ENCODE measurements around the gene NEGR1. TPM values are rescaled to one million over a fixed set of nuclear protein-coding genes. Genes with fewer than 3 reads are reported as not detected.

The NEGR1 gene
- total RNA-seq, 1 donor = 20.7 TPM

DNA sequence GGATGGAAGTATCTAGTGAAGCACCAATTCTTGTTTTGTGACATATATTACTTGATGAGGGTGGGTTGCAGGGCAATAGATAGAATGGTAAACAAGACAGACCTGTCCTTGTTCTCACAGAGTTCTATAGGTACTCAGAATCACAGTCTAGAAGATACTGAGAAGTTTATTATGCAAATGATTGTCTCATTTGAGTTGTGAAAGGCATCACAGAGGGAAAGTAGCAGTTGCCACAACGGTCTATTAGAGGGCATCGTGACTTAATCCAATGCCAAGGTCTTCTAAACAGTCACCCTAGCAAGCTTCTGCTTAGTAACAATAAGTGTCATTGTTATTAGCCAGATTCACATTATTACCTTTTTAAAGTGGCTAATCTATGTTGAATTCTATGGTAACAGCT is 626.7 kb downstream of the NEGR1 start:
- no peak for DNase-seq (ENCODE audit: low read depth)
- TF ChIP-seq, protein P1, sequence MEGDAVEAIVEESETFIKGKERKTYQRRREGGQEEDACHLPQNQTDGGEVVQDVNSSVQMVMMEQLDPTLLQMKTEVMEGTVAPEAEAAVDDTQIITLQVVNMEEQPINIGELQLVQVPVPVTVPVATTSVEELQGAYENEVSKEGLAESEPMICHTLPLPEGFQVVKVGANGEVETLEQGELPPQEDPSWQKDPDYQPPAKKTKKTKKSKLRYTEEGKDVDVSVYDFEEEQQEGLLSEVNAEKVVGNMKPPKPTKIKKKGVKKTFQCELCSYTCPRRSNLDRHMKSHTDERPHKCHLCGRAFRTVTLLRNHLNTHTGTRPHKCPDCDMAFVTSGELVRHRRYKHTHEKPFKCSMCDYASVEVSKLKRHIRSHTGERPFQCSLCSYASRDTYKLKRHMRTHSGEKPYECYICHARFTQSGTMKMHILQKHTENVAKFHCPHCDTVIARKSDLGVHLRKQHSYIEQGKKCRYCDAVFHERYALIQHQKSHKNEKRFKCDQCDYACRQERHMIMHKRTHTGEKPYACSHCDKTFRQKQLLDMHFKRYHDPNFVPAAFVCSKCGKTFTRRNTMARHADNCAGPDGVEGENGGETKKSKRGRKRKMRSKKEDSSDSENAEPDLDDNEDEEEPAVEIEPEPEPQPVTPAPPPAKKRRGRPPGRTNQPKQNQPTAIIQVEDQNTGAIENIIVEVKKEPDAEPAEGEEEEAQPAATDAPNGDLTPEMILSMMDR (IDR thresholded peaks at IDR 0.05; ENCODE audit: insufficient read depth, low read length) = no peak

DNA sequence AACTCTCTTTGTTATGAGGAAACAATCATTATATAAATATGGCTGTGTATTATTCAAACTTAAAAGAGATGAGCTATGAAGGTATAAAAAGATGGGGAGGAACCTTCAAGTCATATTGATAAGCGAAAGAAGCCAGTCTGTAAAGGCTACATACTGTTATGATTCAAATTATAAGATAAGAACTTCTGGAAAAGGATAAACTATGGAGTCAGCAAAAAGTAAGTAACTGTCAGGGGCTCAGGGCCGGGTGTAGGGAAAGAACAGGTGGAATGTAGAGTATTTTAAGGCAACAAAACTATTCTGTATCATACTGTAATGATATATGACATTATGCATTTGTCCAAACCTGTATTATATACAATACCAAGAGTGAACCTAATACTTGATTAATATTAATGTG is 628.4 kb downstream of the NEGR1 start:
- TF ChIP-seq, protein P1 (IDR thresholded peaks at IDR 0.05; ENCODE audit: insufficient read depth, low read length) = no peak
- DNase-seq (ENCODE audit: low read depth) = no peak
- H3K4me3 ChIP-seq (ENCODE audit: low read depth, low read length) = no peak overlapping the region

More for the DNA sequence above, 626.7 kb downstream of the NEGR1 start:
- H3K4me3 ChIP-seq (ENCODE audit: low read depth, low read length) = no peak overlapping the region

DNA sequence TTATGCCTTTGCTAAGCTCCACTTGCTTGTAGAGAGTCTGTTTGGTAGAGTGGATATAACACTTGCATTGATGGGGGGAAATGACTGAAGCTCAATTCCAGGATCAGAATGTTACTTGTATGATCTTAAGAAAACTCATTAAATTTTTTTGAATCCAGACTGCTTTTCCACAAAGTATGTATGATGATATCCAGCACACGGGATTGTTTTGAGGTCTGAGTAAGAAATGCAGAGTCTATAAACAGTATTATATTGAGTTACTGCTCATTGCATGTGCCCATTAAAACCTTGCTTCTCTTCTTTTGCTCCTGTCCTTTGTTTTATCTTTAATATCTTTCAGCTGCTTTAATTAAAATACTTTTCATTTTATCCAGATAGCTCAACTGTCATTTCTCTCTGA is 631.1 kb downstream of the NEGR1 start:
- TF ChIP-seq, protein P1 (IDR thresholded peaks at IDR 0.05; ENCODE audit: insufficient read depth, low read length) = no peak
- no peak overlapping the region for H3K4me3 ChIP-seq (ENCODE audit: low read depth, low read length)
- DNase-seq (ENCODE audit: low read depth) = no peak

DNA sequence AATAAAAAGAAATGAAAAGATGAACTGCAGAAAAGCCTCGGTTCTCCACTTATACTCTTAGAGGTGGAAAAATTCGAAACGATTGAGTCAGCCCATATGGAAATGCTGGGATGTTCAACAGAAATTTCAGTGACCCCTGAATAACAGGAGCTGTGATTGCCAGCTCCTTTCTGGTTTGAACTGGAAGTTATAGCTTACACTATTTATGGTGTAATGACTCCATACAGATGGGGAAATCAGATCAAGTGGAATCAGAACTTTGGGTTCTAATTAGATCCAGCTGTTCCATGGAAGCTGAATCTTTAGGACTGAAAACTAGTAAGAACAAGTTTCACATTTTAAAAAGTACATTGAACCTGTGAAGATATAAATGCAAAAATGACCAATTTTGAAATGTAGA is 632.2 kb downstream of the NEGR1 start:
- no peak overlapping the region for H3K4me3 ChIP-seq (ENCODE audit: low read depth, low read length)
- TF ChIP-seq, protein P1 (IDR thresholded peaks at IDR 0.05; ENCODE audit: insufficient read depth, low read length) = no peak
- peak; percentile 70 for DNase-seq (ENCODE audit: low read depth)

DNA sequence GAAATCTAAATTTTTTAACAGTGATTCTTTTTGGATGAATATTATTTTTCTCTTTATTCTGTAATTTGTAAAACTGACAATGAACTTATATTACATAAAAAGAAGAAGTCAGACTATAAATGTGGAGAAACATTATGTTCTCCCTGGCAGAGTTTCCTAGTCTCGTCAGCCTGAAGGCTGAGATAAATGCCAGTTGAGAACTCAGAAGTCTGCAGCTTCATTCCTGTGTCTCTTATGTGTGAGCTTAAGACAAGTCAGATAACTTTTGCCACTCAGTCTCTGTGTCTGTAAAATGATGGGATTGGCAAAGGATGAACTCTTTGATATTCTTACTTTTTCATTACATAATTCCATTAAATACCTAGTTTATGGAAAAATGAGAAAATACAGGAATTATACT is 632.7 kb downstream of the NEGR1 start:
- H3K4me3 ChIP-seq (ENCODE audit: low read depth, low read length) = no peak overlapping the region
- peak; percentile 15 for DNase-seq (ENCODE audit: low read depth)
- TF ChIP-seq, protein P1 (IDR thresholded peaks at IDR 0.05; ENCODE audit: insufficient read depth, low read length) = no peak

DNA sequence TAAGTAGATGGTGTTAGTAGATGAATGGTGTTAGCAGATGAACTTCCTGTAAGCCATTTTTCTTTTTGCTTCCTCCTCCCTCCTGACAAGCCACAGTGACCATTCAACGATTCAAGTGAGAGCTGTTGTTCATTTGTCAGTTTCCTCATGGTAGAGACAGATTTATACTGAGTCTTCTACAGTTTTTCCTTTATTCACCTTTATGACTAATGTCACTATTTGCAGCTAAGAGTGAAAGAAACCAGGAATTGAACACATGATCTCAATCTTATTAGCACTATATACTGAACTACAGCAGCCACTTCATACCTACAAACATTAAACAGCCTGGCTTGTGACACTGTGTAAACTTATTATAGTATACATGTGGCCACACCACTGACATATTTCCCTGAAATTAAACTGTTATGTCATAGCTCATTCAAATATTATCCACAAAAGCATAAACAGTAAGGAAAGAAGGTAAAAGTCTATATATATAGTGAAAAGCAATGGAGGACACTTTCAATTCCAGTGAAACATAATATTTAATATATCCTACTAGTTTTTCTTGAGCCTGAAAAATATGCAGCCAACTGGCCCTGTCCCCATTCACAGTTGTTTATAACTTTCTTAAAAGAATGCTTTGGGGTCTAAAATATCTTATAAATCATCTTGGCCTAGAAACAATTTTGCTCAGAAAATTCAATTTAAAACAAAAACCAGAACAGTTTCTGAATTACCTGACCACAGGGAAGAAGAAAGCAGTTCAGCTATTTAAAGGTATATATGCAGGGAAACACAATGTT is 634.6 kb downstream of the NEGR1 start:
- H3K4me3 ChIP-seq (ENCODE audit: low read depth, low read length) = no peak overlapping the region
- TF ChIP-seq, protein P1 (IDR thresholded peaks at IDR 0.05; ENCODE audit: insufficient read depth, low read length) = no peak
- no peak for DNase-seq (ENCODE audit: low read depth)

DNA sequence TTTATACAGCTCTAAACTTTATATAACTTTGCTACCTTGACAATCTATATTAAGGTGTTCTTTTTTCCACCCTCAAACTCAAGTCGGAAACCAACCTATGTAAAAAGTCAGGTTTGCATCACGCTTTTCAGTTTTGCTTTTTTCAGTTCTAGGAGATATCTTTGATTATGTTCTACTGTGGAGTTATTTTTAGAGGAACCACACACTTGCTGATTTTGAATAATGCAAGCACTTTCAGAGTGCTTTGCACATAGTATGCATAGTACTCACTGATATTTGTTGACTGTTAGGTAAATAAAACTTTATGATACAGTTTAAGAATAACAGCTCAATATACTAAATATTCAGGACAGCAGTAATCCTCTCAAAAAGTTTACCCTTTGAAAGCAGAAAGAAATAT is 637.3 kb downstream of the NEGR1 start:
- TF ChIP-seq, protein P1 (IDR thresholded peaks at IDR 0.05; ENCODE audit: insufficient read depth, low read length) = no peak
- DNase-seq (ENCODE audit: low read depth) = no peak
- H3K4me3 ChIP-seq (ENCODE audit: low read depth, low read length) = no peak overlapping the region

All from fibroblast of the aortic adventitia (primary cell).